C4-2B (cell line): ENCODE results near the gene ZNF417.
"Not testable (repeated sequence)": the region's sequence is repeated elsewhere in the genome, so short reads cannot be mapped to it uniquely, and the experiment has no call there.

Experiments
- H3K27ac ChIP-seq: fragments of 450-650 bp; 2 replicates; pipeline ENCODE4 v1.5.1; 2017
- ZFX ChIP-seq: fragments of 450-650 bp; IDR thresholded peaks from 2 replicates; pipeline ENCODE4 v1.6.1; 2017
- TF ChIP-seq, protein P1 (sequence below): fragments of 450-650 bp; conservative IDR thresholded peaks from 2 replicates; pipeline ENCODE4 v1.5.1; 2017; ENCODE audit warnings: mild to moderate bottlenecking

The ZNF417 gene

DNA sequence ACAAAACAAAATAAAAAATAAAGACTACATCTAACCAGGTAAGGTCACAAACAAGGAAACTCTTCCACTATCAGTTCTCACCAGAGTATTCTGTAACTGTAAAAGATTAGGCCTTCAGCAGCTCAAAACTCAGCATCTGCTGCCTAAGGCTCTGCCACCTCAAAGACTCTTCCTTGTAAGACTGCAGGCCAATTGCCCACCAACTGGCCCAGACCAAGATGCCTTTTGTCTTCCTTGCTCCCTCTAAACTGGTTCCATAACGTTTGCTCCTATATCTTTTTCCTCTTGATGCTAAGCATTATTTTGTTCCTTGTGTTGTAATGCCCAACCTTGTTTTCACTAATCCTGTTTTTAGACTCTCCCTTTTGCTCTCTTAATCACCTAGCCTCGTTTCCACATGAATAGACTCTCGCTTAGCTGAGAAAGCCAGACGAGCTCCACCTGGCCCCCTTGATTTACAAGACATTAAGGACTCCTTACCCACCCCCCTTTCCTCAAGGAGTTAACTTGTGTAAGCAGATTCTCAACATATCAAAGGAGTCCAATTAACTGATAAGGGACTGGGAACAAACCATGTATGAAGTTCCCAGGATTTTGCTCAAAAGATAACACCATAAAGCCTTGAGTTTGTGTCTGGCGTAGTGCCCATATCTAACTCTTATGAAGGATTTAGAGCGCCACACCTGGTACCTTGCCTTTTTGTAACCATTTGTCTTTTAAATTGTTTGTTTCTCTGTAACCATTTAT lies 29.0 kb downstream of the ZNF417 start:
- no peak for TF ChIP-seq ZFX
- TF ChIP-seq, protein P1, sequence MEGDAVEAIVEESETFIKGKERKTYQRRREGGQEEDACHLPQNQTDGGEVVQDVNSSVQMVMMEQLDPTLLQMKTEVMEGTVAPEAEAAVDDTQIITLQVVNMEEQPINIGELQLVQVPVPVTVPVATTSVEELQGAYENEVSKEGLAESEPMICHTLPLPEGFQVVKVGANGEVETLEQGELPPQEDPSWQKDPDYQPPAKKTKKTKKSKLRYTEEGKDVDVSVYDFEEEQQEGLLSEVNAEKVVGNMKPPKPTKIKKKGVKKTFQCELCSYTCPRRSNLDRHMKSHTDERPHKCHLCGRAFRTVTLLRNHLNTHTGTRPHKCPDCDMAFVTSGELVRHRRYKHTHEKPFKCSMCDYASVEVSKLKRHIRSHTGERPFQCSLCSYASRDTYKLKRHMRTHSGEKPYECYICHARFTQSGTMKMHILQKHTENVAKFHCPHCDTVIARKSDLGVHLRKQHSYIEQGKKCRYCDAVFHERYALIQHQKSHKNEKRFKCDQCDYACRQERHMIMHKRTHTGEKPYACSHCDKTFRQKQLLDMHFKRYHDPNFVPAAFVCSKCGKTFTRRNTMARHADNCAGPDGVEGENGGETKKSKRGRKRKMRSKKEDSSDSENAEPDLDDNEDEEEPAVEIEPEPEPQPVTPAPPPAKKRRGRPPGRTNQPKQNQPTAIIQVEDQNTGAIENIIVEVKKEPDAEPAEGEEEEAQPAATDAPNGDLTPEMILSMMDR = no peak
- no peak overlapping the region for H3K27ac ChIP-seq

DNA sequence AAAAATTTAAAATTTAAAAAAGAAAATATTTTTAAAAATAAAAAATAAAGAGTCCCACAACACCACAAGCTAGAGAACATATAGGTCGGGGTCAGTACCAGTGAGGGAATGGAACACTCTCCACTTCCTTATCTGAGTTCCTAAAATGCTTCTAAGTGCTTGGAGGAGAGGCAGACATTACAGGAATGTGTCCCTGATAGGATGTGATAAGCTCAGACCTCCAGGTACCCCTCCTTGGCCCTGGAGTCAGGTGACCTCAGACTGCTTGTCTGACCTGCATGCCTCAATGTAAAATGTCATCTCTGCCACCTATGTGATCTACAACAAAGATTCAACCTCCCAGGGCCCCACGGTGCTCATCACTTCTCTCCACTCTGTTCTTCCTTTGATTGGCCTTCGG lies 30.3 kb downstream of the ZNF417 start:
- TF ChIP-seq, protein P1 = no peak
- TF ChIP-seq ZFX = no peak
- H3K27ac ChIP-seq = no peak overlapping the region

DNA sequence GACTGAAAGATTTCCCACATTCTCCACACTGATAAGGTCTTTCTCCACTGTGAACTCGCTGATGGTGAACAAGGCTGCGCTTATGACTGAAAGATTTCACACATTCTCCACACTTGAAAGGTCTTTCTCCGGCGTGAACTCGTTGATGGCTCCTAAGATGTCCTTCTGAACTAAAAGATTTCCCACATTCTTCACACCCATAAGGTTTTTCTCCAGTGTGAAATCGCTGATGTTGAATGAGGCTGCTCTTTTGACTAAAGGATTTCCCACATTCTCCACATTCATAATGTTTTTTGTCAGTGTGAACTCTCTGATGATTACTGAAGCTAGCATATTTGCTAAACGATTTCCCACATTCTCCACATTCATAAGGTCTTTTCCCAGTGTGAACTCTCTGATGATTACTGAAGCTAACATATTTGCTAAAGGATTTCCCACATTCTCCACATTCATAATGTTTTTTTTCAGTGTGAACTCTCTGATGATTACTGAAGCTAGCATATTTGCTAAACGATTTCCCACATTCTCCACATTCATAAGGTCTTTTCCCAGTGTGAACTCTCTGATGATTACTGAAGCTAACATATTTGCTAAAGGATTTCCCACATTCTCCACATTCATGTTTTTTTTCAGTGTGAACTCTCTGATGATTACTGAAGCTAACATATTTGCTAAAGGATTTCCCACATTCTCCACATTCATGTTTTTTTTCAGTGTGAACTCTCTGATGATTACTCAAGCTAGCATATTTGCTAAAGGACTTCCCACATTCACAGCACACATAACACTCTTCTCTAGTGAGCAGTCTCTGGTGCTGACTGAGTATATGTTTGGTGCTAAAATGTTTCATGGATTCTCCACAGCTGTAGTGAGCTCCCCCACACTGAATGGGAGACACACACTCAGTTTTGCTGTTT lies 42.3 kb downstream of the ZNF417 start:
- not testable (repeated sequence) for H3K27ac ChIP-seq

DNA sequence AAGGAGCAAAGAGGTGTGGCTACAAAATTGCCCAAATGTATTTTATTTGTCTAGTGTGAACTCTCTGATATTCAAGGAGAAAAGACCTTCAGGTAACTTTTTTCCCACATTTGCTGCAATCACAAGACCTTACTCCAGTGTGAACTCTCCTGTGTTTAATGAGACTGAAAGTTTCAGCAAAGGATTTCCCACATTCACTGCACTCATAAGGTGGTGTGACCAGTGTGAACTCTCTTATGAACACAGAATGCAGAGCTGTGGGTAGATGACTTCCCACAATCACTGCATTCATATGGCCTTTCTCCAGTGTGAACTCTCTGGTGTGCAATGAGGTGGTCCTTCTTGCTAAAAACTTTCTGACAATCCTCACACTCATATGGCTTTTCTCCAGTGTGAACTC lies 43.9 kb downstream of the ZNF417 start:
- TF ChIP-seq, protein P1 = no peak
- TF ChIP-seq ZFX = no peak
- no peak overlapping the region for H3K27ac ChIP-seq

DNA sequence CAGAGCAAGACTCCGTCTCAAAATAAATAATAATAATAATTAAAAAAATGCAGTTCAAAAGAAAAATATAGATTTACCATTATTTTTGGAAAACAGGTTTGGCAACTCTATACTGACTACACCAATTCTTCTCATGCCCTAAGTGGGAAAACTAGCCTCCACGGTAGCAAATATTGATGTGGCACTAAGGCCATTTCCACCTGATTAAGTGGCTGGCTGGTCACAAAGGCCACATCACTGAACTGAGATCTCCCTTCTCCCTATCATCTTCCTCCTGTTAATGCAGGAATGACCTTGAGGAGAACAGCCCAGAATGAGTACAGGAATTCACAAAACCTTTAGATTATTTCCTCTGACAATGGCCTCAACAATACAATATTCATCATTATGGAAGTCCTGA lies 46.2 kb downstream of the ZNF417 start:
- no peak overlapping the region for H3K27ac ChIP-seq
- TF ChIP-seq, protein P1 = no peak
- no peak for TF ChIP-seq ZFX

DNA sequence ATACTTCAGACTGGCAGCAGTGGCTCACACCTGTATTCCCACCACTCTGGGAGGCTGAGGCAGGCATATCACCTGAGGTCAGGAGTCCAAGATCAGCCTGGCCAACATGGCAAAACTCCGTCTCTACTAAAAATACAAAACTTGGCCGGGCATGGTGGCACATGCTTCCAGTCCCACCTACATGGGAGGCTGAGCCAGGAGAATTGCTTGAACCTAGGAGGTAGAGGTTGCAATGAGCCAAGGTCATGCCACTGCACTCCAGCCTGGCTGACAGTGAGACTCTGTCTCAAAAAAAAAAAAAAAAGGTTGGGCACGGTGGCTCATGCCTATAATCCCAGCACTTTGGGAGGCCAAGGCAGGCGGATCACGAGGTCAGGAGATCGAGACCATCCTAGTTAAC lies 46.7 kb downstream of the ZNF417 start:
- not testable (repeated sequence) for H3K27ac ChIP-seq

DNA sequence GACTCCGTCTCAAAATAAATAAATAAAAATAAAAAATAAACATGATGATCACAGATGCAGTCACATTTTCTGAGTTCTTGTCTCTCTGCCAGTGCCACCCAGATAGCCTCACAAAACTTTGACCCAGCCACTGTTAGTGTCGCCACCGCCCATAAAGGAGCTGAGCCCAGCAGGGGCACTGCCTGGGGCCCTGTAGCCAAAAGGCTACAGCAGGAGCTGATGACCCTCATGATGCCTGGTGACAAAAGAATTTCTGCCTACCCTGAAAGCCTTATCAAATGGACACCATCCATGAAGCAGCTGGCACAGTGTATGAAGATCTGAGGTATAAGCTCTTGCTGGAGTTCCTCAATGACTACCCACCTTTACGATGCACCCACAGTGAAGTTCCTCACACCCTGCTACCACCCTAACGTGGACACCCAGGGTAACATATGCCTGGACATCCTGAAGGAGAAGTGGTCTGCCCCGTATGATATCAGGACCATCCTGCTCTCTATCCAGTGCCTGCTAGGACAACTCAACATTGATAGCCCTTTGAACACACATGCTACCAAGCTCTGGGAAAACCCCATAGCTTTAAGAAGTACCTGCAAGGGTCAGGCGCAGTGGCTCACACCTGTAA lies 48.4 kb downstream of the ZNF417 start:
- no peak overlapping the region for H3K27ac ChIP-seq
- TF ChIP-seq, protein P1 = no peak
- TF ChIP-seq ZFX = no peak
